Tibial nerve (tissue), 3 donors: Measurements from ENCODE around the gene PRR14.

Source experiments
- CTCF ChIP-seq, 5 experiments: fragments of 200-600 bp in 3 of 5; fragments of 450-650 bp in 2 of 5; sonication (generic) in 3 of 5; IDR thresholded peaks; one replicate each; pipeline ENCODE4 v1.5.1; 2016 to 2019; ENCODE audit warnings: antibody characterized with exemption in 5 of 5, mild to moderate bottlenecking in 3 of 5, moderate library complexity in 2 of 5
- POLR2A ChIP-seq, 2 donors: fragments of 450-650 bp; IDR thresholded peaks; one replicate each; pipeline ENCODE4 v1.6.1; 2017; ENCODE audit warnings: antibody characterized with exemption in 2 of 2, mild to moderate bottlenecking in 2 of 2, moderate library complexity in 2 of 2

- TF ChIP-seq CTCF (IDR thresholded peaks at IDR 0.05) (no peak), POLR2A (IDR thresholded peaks at IDR 0.05) (no peak)
Measured at GRCh38 chr16:30633526-30633925, 17.2 kb upstream of the PRR14 start.
